ENCODE measurements around the gene LHPP. TPM values are rescaled to one million over a fixed set of nuclear protein-coding genes. Genes with fewer than 3 reads are reported as not detected.

Gene LHPP
- polyA plus RNA-seq, 3 donors: 19.1 to 24.0 (median 20.0) TPM

Other genes starting within 250 kb of the LHPP start
- gene OAT, start 42.9 kb upstream of the LHPP start, polyA plus RNA-seq (ENCODE audit: insufficient read length in 3 of 3): 10 to 100 TPM; 93.1 to 99.6 (median 98.6) TPM
- gene NKX1-2, start 11.8 kb upstream of the LHPP start, polyA plus RNA-seq (ENCODE audit: insufficient read length in 3 of 3): not detected

All from right renal cortex interstitium (tissue), 3 donors.